GM11168 (cell line): Measurements from ENCODE around the gene DNAJA3.

Experiments
- in situ Hi-C: fragments of 300-500 bp; cut with MboI; formaldehyde crosslinking; loops from one replicate; pipeline ENCODE4 v1.12.0; 2022; ENCODE audit warnings: low sequenced_read_pairs; ENCODE audit not compliant: unreplicated experiment

The DNAJA3 gene

GRCh38 chr16:4467916-4468315, 42.2 kb downstream of the DNAJA3 start:
- in situ Hi-C loops = no loop called here

GRCh38 chr16:4468972-4469371, 43.3 kb downstream of the DNAJA3 start:
- in situ Hi-C loops = no loop called here

- in situ Hi-C loops = no loop called here
Observed at GRCh38 chr16:4471869-4472268, 46.2 kb downstream of the DNAJA3 start.

- in situ Hi-C loops = no loop called here
Observed at GRCh38 chr16:4472880-4473279, 47.2 kb downstream of the DNAJA3 start.

GRCh38 chr16:4474192-4474961, 48.7 kb downstream of the DNAJA3 start, which contains the start of gene NMRAL1:
NMRAL1 (minus strand) TSS chr16:4474625; CDS start chr16:4474132, 493 bp downstream.
- in situ Hi-C loops = no loop called here

- in situ Hi-C loops = no loop called here
Observed at GRCh38 chr16:4475880-4476788, 50.5 kb downstream of the DNAJA3 start, which contains the start of gene HMOX2. HMOX2 (plus strand) TSS chr16:4476398; CDS start chr16:4505525, 29,127 bp downstream.

GRCh38 chr16:4477966-4478365, 52.3 kb downstream of the DNAJA3 start:
- in situ Hi-C loops = no loop called here

- in situ Hi-C loops = no loop called here
Observed at GRCh38 chr16:4481526-4481925, 55.9 kb downstream of the DNAJA3 start.

GRCh38 chr16:4481963-4482362, 56.3 kb downstream of the DNAJA3 start:
- in situ Hi-C loops = no loop called here

- in situ Hi-C loops = no loop called here
Observed at GRCh38 chr16:4486126-4486893, 60.6 kb downstream of the DNAJA3 start.

- in situ Hi-C loops = no loop called here
Observed at GRCh38 chr16:4487955-4488498, 62.4 kb downstream of the DNAJA3 start.

- in situ Hi-C loops = no loop called here
Observed at GRCh38 chr16:4488499-4488967, 62.9 kb downstream of the DNAJA3 start.

- in situ Hi-C loops = no loop called here
Observed at GRCh38 chr16:4489030-4489429, 63.4 kb downstream of the DNAJA3 start.

GRCh38 chr16:4491898-4492297, 66.2 kb downstream of the DNAJA3 start:
- in situ Hi-C loops = no loop called here

GRCh38 chr16:4494746-4495490, 69.2 kb downstream of the DNAJA3 start:
- in situ Hi-C loops = no loop called here

GRCh38 chr16:4495766-4496165, 70.1 kb downstream of the DNAJA3 start:
- in situ Hi-C loops = no loop called here

GRCh38 chr16:4496305-4496704, 70.6 kb downstream of the DNAJA3 start:
- in situ Hi-C loops = no loop called here

- in situ Hi-C loops = no loop called here
Observed at GRCh38 chr16:4498546-4499195, 73.0 kb downstream of the DNAJA3 start.

GRCh38 chr16:4499196-4499555, 73.5 kb downstream of the DNAJA3 start:
- in situ Hi-C loops = no loop called here
